Loucy (cell line): ENCODE data around the gene TACR2.

ENCODE experiments used
- CTCF ChIP-seq: fragments of 200-600 bp; sonication (generic); conservative IDR thresholded peaks from 2 replicates; pipeline ENCODE4 v1.5.1; 2014; ENCODE audit warnings: mild to moderate bottlenecking, antibody characterized with exemption, low read length
- EZH2phosphoT487 ChIP-seq: fragments of 200-600 bp; IDR thresholded peaks from 2 replicates; pipeline ENCODE4 v1.6.1; 2018; ENCODE audit warnings: antibody characterized with exemption, mild to moderate bottlenecking, moderate library complexity, borderline replicate concordance

DNA sequence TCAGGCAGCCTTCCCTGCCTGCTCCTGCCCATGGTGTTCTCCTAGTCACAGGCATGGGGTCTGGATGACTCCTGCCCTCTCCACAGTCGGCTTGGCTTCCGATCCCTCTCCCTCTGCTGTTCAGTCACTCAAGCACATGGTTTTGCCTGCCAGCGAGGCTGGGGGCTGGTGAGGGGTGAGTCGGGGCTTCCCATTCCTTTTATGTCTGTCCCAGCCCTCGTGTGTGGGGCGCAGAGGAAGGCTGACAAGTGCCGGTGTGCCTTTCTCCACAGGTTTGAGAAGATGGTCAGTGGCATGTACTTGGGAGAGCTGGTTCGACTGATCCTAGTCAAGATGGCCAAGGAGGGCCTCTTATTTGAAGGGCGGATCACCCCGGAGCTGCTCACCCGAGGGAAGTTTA lies 40.1 kb downstream of the TACR2 start:
- TF ChIP-seq CTCF (no peak), EZH2phosphoT487 (no peak)
